Sigmoid colon (tissue), 4 donors: ENCODE measurements around the gene CHN2.

Experiments
- EP300 ChIP-seq, 4 donors: sonication (generic); formaldehyde crosslinking; IDR thresholded peaks; one replicate each; pipeline ENCODE4 v1.6.1; 2017; ENCODE audit warnings: antibody characterized with exemption in 4 of 4
- POLR2A ChIP-seq, 2 donors: fragments of 450-650 bp; IDR thresholded peaks; one replicate each; pipeline ENCODE4 v1.6.1; 2016; ENCODE audit warnings: antibody characterized with exemption in 2 of 2, mild to moderate bottlenecking in 2 of 2, moderate library complexity in 2 of 2
- POLR2AphosphoS5 ChIP-seq, 4 donors: sonication (generic); formaldehyde crosslinking; IDR thresholded peaks; one replicate each; pipeline ENCODE4 v1.6.1; 2017; ENCODE audit warnings: antibody characterized with exemption in 4 of 4
- TF ChIP-seq, protein P1 (sequence below), 4 experiments: fragments of 450-650 bp in 3 of 4; fragments of 200-600 bp in 1 of 4; IDR thresholded peaks; one replicate each; pipeline ENCODE4 v1.5.1; 2016 to 2019; ENCODE audit warnings: antibody characterized with exemption in 4 of 4, mild to moderate bottlenecking in 3 of 4, moderate library complexity in 2 of 4

DNA sequence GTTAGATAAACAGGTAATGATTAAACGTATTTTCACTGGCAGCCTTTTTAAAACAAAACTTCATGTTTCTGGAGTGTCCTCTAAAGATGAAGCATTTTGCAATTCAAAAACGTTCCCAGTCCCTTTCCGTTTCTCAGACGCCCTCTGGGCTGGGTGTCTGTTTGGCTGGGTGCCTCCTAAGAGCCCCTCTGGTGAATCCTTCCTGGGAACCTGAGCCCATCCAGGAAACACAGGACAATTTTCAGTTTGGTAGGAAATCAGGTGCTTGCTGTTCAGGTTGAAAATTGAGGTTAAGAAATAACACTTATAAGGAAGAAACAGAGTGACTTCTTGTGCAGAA is 76.7 kb downstream of the CHN2 start:
- TF ChIP-seq, protein P1, sequence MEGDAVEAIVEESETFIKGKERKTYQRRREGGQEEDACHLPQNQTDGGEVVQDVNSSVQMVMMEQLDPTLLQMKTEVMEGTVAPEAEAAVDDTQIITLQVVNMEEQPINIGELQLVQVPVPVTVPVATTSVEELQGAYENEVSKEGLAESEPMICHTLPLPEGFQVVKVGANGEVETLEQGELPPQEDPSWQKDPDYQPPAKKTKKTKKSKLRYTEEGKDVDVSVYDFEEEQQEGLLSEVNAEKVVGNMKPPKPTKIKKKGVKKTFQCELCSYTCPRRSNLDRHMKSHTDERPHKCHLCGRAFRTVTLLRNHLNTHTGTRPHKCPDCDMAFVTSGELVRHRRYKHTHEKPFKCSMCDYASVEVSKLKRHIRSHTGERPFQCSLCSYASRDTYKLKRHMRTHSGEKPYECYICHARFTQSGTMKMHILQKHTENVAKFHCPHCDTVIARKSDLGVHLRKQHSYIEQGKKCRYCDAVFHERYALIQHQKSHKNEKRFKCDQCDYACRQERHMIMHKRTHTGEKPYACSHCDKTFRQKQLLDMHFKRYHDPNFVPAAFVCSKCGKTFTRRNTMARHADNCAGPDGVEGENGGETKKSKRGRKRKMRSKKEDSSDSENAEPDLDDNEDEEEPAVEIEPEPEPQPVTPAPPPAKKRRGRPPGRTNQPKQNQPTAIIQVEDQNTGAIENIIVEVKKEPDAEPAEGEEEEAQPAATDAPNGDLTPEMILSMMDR (IDR thresholded peaks at IDR 0.05): no peak
- no peak for TF ChIP-seq POLR2A (IDR thresholded peaks at IDR 0.05)
- no peak for TF ChIP-seq POLR2AphosphoS5 (IDR thresholded peaks at IDR 0.05)
- TF ChIP-seq EP300 (IDR thresholded peaks at IDR 0.05): no peak
